ENCODE results near the gene PTH1R.

DNA sequence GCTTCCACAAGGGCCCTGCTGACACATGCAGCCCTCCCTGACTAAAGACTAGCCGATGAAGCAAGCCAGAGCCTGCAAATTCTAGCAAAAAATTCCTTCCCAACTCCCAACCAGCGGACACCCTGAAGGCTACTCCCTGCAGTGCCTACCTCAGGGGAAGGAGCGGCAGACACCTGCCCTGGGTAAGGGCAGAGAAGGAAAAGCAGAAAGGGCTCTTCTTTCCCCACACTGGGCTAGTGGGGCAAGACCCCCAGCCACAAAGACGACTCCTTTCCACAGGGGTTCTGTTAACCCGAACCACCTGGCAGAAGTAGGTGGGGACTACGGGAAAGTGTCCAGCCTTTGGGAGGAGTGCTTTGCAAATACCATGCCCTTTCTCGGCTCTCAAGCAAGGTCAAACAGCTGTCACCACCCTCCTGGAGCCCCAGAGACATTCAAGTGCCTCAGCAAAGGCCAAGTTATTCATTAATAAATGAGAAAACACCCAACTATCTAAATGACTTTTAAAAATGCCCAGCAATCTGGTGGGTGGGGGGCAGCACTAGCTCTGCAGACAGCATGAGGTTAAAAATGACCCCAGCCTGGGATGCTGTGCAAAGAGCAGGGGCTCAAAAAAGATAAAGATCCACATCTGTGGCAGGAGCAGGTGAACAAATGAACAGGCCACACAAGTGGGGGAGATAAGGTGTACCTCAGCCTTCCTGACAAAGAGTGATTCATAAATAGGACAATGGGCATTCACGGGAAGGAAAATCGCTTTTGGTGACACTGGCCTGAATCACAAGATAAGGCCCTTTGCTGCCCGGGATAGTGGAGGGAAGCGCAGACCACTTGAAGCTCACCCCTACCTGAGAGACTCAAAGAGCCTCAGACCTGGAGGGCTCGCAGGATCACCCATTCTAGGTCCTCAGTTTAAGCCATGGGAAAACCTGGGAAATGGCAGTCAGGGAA lies 66.0 kb downstream of the PTH1R start:
- TF ChIP-seq, protein P1, sequence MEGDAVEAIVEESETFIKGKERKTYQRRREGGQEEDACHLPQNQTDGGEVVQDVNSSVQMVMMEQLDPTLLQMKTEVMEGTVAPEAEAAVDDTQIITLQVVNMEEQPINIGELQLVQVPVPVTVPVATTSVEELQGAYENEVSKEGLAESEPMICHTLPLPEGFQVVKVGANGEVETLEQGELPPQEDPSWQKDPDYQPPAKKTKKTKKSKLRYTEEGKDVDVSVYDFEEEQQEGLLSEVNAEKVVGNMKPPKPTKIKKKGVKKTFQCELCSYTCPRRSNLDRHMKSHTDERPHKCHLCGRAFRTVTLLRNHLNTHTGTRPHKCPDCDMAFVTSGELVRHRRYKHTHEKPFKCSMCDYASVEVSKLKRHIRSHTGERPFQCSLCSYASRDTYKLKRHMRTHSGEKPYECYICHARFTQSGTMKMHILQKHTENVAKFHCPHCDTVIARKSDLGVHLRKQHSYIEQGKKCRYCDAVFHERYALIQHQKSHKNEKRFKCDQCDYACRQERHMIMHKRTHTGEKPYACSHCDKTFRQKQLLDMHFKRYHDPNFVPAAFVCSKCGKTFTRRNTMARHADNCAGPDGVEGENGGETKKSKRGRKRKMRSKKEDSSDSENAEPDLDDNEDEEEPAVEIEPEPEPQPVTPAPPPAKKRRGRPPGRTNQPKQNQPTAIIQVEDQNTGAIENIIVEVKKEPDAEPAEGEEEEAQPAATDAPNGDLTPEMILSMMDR (optimal IDR thresholded peaks at IDR 0.05 in 1 of 3, IDR thresholded peaks at IDR 0.05 in 1 of 3, conservative IDR thresholded peaks at IDR 0.05 in 1 of 3; ENCODE audit: extremely low read depth in 1 of 3, insufficient read depth in 2 of 3, low read length in 3 of 3): no peak
- TF ChIP-seq EZH2 (IDR thresholded peaks at IDR 0.05; ENCODE audit: low read length): no peak
